ENCODE measurements around the gene MYO15A.

DNA sequence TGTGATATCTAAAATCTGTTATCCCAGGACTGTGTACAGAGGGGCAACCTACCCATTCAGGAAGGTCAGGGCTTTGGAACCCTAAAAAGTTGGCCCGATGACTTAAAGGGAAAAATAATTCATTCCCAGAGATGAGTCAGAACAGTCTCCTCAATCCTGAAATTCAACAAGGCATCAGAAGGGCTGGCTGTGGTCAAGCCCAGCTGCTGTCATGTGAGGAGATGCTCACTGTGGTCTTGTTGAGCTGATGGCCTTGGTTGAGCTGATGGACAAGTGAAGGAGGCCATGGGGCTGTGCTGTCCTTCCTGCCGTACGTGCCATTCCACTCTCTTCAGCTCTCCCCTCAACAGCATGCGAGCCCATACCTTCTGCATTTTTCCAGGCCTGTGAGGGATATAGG lies 41.7 kb upstream of the MYO15A start:
- TF ChIP-seq, protein P1, sequence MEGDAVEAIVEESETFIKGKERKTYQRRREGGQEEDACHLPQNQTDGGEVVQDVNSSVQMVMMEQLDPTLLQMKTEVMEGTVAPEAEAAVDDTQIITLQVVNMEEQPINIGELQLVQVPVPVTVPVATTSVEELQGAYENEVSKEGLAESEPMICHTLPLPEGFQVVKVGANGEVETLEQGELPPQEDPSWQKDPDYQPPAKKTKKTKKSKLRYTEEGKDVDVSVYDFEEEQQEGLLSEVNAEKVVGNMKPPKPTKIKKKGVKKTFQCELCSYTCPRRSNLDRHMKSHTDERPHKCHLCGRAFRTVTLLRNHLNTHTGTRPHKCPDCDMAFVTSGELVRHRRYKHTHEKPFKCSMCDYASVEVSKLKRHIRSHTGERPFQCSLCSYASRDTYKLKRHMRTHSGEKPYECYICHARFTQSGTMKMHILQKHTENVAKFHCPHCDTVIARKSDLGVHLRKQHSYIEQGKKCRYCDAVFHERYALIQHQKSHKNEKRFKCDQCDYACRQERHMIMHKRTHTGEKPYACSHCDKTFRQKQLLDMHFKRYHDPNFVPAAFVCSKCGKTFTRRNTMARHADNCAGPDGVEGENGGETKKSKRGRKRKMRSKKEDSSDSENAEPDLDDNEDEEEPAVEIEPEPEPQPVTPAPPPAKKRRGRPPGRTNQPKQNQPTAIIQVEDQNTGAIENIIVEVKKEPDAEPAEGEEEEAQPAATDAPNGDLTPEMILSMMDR (IDR thresholded peaks at IDR 0.05) = no peak
- TF ChIP-seq ZFX (IDR thresholded peaks at IDR 0.05; ENCODE audit: borderline replicate concordance) = no peak

All from 22Rv1 (cell line).